Brain pericyte (primary cell): ENCODE measurements around the gene PDE8A.
"Not testable (repeated sequence)": the region's sequence is repeated elsewhere in the genome, so short reads cannot be mapped to it uniquely, and the experiment has no call there.

Experiments
- DNase-seq: peaks from one replicate; pipeline ENCODE4 v3.0.0-alpha.2; 2012; ENCODE audit warnings: low read depth, low spot score

Gene PDE8A

DNA sequence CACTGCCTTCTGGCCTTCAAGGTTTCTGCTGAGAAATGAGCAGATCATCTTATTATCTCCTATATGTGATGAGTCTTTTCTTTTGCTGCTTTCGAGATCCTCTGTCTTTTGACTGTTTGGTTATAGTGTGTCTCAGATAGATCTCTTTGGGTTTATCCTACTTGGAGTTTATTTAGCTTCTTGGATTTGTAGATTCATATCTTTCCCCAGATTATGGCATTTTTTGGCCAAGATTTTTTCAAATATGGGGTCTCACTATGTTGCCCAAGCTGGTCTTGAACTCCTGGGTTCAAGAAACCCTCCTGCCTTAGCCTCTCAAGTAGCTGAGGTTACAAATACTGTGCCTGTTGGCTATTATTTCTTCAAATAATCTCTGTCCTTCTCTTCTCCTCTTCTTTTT lies 150.3 kb downstream of the PDE8A start:
- DNase-seq: no peak

DNA sequence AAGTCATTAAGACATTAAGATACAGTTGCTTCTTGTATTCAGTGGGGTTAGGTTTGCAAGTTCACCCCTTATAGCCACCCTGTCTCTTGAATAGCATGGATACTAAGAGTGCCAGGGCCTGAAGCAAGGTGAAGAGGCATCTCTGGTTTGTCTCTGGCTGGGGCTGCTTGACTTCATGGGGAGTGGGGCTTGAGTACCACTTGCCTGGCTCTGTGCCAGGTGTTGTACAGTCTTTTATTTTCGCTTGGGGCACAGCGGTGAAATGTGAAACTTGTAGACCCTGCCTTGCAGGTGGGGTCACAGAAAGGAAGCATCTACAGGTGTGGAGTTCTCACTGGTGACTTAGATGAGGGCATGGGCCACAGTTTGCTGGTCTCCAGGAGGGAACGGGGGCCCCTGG lies 152.1 kb downstream of the PDE8A start:
- no peak for DNase-seq

DNA sequence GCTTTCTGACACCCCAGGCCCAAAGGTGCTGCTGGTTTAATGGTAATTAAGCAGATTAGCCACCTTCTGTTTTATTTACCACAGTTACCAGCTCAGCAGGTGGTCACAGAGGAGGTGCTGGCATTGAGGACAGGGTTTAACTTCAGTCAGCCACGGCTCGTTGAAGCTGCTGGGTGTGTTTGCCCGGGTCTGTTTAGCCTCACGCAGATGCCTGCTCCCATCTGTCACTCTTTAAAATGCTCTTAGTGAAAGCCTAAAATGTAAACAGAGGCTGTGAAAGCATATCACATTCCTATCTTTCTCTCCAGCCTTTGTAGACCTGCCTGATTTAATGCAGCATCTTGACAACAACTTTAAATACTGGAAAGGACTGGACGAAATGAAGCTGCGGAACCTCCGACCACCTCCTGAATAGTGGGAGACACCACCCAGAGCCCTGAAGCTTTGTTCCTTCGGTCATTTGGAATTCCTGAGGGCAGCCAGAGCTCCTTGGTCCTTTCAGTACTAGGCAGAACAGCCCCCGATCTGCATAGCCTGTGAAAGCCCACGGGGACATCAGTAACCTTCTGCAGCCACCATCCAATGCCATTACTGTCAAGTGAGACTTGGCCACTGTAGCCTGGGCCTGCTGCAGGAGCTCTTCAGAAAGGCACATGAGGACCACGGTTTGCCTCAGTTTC lies 156.0 kb downstream of the PDE8A start:
- DNase-seq: no peak

DNA sequence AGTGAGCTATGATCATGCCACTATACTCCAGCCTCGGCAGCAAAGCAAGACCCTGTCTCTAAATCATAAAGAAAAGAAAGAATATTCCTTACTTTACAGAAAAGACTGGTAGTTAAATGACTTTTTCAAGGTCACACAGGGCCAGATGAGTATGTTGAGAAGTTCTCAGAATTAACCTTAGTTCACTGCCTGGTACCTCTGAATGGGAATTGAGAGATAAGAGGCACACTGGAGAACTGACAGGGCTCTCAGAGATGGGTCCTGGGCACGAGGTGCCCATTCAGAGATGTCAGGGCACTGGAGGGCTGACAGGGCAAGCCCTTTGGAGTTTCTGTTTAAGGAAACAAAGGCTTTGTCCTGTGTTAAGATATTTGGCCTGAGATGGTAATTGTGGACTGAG lies 157.7 kb downstream of the PDE8A start:
- no peak for DNase-seq

DNA sequence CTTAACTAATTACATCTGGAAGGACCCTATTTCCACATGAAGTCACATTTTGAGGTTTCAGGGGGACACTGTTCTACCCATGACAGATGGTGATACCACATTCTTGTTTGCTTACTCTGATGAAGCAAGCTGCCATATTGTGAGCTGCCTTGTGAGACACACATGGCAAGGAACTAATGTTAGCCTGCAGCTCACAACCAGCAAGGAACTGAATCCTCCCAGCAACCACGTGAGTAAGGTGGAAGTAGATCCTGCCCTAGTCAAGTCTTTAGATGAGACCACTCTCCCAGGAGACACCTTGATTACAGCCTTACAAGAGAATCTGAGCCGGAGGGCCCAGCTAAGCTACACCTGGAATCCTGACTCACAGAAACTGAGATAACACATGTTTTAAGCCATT lies 160.1 kb downstream of the PDE8A start:
- no peak for DNase-seq

DNA sequence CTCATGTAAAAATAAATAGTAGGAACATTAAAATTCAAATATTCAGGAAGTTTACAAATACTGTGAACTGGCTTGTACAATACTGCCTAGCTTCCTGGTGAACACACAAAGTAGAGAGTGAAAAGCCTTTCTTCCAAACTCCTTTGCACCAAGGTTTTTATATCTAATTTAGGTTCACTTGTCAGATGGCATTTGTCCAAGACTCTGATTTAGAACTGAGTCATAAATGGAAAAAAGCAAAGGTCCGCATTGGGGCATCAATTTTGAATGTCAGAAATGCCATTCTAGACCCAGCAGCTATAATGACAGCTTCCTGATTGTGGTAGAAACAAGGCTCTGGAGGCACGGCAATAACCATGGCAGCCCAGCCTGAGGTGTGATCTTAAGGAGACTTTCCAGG lies 160.7 kb downstream of the PDE8A start:
- DNase-seq: no peak

DNA sequence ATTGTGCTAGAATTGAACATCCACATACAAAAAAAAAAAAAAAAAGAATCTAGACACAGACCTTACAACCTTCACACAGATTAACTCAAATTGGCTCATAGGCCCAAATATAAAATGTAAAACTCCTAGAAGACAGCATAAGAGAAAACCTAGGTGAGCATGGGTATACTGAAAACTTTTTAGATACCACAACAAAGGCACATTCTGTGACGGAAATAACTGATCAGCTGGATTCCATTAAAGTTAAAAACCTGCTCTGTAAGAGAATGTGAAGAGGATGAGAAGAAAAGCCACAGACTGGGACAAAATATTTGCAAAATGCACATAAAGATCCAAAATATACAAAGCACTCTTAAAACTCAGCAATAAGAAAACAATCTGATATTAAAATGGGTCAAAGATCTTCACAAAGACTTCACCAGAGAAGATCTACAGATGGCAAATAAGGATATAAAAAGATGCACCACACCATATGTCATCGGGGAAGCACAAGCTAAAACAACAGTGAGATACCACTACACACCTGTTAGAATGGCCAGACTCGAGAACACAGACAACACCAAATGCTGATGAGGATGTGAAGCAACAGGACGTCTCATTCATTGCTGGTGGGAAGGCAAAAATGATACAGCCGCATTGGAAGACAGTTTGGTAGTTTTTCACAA lies 167.9 kb downstream of the PDE8A start:
- DNase-seq: no peak

DNA sequence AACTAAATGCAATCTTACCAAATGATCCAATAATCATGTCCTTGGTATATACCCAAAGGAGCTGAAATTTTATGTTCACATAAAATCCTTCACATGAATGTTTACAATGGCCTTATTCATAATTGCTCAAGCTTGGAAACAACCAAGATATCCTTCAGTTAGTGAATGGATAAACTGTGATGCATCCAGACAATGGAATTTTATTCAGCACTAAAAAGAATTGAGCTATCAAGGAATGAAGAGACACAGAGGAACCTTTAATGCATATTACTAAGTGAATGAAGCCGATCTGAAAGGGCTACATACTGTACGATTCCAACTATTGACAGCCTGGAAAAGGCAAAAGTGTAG lies 168.4 kb downstream of the PDE8A start:
- no peak for DNase-seq

DNA sequence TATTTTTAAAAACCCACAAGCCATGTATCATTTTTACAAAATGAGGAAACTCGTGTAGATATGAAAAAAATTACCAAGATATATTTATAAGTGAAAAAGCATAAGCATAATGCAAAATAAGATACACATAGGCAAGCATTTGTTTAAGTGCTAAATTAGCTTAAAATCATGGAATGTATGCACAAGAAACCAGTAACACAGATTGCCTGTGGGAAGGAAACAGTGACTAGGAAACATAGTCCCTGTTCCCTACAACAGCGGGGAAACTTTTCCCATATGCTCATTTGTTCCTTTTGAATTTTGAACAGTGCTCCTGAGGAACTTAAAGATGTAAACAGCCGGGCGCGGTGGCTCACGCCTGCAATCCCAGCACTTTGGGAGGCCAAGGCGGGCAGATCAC lies 169.5 kb downstream of the PDE8A start:
- no peak for DNase-seq

DNA sequence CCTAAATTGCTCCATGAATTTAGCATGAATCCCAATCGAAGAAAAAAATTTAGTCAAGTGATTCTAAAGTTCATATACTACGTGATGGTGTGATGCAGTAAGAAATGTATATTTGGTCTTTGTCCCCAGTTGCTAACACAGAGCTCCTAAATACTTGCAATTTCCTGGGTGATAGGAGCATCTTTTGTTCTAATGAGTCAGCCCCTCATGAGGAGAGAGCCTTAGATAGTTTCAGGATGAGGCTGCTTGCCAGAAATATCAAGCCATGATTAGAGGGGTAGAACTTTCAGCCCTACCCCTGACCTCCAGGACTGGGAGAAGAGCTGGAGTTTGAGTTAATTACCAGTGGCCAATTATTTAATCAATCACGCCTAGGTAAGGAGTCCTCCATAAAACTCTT lies 170.2 kb downstream of the PDE8A start:
- no peak for DNase-seq

DNA sequence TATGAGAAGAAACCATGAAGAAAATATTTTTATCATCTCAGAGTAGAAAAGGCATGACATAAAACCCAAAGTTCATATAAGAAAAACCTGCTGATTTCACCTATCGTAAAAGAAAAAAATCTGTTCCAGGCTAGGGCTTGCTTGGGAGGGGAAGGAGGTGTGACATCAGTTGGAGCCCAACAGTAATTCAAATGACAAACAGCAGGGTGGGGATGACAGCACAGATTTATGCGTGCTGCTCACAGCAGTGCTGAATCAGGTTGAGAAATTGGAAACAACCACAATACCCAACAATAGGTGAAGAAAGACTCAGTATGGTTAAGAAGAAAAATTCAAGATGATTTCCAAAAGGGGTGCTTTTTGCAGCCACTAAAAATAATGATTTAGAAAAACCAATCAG lies 172.4 kb downstream of the PDE8A start:
- DNase-seq: no peak

DNA sequence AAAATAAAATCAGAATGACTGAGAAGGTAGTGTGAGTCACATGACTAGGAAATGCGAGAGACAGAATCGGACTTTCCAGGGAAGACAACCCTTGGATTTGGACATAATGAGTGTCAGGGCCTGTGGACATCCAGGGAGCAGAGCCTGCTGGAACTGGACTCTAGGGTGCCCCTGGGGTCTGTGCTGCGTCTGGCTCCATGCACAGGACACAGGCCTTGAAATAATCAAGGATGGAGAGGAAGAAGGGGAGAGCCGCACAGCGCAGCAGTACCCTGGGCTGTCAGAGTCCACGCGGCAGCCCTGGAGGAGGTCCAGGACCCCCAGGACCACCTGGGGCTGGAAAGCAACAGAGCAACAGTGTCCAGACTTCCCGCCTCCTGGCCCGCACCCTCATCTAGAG lies 173.7 kb downstream of the PDE8A start:
- DNase-seq: no peak

DNA sequence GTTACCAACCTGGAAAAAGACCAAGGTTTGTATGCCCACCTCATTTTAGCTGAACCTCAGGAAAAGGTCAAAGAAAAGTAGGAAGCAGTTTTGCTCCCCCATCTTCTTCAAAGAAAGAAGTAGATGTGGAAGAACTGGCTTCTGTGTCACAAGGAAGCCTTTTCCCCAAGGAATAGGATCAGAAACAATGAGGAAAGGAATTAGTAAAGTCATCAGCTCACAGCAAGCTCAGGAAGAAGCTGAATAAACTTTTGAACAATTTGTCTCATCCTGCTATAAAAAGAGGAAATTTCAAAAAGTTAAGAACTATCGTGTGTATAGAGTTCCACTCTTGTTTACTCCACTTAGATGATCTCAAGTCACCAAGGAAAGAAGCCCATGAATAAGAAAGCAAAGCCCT lies 174.2 kb downstream of the PDE8A start:
- DNase-seq: no peak

DNA sequence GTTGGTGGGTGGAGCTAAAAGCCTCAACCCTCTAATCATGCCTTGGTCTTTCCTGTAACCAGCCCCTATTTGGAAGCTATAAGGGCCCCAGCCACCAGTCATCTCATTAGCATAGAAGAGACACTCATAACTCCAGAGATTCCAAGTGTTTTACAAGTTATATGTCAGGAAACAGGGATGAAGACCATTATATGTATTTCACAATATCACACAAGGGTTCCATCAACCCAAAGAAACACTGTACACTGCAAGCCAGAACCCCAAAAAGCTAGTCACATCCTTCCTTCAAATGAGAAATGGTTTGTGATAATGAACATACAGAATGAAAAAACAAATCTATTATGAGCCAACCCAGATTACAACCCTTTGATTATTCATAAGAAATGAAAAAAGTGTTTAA lies 175.7 kb downstream of the PDE8A start:
- no peak for DNase-seq

DNA sequence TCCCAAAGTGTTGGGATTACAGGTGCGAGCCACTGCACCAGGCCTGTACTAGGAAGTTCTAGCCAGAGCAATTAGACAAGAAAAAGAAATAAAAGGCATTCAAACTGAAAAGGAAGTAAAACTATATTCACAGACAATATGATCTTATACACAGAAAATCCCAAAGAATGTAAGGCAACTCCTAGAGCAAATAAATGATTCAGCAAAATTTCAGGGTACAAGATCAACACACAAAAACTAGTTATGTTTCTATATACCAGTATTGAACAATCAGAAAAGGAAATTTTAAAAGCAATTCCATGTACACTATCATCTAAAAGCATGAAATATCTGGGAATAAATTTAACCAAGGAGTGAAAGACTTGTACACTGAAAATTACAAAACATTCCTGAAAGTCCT lies 180.6 kb downstream of the PDE8A start:
- no peak for DNase-seq

DNA sequence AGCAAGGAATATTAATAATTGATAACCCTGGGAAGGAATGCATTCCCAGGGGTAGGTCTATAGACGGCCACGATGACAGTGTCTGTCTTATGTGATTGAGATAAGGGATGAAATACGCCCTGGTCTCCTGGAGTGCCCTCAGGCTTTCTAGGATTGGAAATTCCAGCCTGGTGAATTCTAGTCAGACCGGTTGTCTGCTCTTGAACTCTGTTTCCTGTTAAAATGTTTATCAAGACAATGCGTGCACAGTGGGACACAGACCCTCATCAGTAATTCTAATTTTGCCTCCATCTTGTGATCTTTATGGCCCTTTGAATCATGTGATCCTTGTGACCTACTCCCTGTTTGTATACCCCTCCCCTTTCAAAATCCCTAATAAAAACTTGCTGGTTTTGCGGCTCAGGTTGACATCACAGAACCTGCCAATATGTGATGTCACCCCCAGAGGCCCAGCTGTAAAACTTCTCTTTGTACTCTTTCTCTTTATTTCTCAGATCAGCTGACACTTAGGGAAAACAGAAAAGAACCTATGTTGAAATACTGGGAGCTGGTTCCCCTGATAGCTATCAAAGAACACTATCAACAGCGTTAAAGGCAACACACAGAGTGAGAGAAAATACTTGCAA lies 183.3 kb downstream of the PDE8A start:
- DNase-seq: no peak

DNA sequence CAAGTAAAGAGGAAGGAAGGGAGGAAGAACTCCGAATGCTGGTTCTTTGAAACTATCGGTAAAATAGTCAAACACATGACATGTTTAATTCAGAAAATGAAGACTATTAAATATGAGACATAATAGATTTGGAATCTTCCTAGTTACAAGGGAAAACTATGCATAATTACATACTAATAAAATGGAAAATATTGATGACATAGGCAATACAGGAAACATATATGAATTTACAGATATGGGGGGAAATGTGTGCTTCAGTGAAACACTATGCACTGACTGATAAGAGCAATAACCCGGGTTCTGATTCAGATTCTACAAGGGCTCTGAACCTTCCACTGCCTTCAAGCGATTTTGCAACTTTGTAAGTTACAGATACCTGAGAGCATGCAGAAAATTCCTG lies 185.9 kb downstream of the PDE8A start:
- no peak for DNase-seq

DNA sequence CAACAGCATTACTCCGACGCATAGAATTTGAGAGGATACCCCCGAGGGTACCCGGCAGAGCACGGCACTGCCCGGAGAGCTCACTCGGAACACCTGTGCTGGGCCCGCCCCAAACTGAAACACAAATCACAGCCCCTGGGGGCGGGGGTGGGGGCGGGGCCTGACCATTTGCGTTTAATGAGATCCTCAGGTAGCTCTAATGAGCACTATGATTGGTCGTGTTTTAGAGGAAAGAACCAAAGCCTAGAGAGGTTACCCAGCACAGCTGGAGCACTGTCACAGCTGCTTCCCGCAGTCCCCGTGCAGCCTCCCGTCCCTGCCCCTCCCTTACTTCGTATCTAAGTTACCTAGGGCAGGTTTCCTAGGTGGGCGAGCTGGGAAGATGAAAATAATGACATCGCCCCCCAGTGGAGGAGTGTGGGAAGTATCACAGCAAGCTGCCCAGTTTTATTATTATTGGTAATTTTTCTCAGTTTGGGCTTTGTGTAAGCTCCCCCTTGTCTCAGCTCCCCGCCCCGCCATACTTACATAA lies 187.1 kb downstream of the PDE8A start:
- DNase-seq: no peak

DNA sequence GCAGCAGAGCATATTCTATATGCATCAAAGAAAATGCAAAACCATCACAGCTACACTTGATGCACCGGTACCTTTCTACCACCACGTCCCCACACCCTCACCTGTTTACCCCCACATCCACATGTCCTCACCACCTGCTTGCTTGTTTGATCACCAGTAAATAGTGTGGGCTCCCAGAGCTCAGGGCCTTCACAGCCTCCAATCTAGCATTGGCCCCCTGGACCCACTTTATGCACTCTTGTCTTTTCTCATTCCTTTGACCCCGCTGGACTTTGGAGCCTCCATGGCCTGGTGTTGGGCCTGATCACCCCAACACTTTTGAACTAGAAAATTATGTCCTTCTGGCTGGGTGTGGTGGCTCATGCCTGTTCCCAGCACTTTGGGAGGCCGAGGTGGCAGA lies 190.1 kb downstream of the PDE8A start:
- no peak for DNase-seq

DNA sequence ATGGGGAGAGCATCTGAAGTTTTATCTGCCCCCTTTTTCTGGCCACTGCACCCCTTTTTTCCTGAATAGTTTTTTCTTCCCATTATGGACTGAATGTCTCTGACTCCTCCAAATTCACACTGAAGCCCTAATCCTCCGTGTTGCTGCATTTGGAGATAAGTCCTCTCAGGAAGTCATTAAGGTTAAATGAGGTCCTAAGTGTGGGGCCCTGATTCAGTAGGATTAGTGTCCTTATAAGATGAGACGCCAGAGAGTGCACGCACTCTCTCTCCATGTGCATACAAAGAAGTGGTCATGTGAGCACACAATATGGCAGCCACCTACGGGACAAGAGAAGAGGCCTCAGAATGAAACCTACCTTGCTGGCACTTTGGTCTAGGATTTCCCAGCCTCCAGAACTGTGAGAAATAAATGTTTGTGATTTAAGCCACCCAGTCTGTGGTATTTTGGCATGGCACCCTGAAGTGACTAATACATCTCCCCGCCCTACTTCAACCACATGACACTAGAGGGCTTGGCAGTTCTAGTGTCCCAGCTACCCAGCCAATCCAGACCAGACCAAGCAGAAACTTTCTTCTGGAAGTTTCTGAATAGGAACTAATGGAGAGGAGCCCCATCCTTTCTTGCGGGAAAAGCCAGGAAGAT lies 191.3 kb downstream of the PDE8A start:
- DNase-seq: no peak

DNA sequence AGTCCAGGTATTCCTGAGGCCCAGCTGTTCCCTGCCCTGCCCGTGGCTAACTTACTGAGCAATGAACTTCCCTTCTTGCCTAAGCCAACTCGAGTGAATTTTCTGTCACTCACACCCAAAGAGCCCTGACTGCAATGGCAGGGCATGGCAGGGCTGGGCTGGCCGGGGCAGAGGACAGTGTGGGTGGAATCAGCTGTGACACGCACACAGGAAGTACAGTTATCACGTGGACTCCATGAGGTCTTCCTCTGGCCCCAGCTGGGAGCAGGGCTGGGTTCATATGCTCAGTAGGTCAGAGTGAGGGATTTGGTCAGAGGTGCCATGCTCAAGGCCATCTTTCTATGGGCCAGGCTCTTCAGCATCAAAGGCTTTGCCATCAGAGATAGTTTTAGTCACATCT lies 192.0 kb downstream of the PDE8A start:
- DNase-seq: not testable (repeated sequence)

DNA sequence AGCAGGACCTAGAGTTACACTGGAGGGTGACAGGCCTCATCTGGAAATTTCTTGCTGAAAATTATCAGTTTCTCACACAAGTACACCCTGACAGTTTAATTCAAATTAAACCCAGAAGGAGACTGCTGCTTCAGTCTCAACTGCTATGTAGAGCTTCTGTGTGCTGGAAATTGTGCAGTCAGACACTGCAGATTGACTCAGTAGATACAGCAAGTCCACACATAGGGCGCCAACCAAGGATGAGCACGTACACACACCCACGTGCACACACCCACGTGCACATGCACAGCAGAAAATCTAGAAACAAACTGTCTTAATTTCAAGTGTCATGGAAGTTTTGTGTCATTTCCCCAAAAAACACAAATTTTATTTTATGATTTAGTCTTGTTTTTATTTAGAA lies 192.9 kb downstream of the PDE8A start:
- DNase-seq: no peak

DNA sequence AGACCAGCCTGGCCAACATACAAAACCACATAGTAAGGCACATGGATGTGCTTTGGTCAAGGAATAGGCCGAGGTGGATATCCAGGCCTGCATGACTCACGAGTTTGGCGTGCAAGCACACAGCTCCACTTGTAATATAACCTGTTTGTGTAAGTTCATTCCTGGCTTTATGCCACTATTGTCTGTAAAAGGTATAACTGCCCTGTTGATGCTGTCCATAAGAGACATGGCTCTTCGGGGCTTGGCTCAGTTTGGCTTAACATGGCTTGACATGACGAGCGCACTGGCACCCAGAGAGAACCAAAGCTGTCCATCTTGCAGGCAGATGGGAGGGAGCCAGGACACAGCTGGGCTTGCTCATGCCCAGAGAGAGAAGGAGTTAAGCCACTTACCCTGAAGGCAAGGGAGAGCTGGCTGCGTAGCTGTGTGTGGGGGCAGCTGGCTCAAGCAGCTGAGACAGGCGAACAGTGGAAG lies 195.4 kb downstream of the PDE8A start:
- DNase-seq: not testable (repeated sequence)
